ENCODE data around the gene TLR3. TPM values are rescaled to one million over a fixed set of nuclear protein-coding genes. Genes with fewer than 3 reads are reported as not detected.

The TLR3 gene
- total RNA-seq, 2 experiments from 2014 or later = 0.28 to 0.47 TPM

GRCh38 chr4:186051096-186051495, 17.9 kb upstream of the TLR3 start:
- Histone ChIP-seq H3K36me3 (ENCODE audit: insufficient read depth, low read length) (no peaks in the 10 kb centered on the region), H3K27me3 (ENCODE audit: control insufficient read depth in 1 of 2, insufficient read depth in 2 of 2, low read length in 2 of 2) (no peaks in the 10 kb centered on the region), H3K9me3 (ENCODE audit: control insufficient read depth in 1 of 2, insufficient read depth in 1 of 2, low read length in 2 of 2) (peaks cover 0 to 3% of the 10 kb centered on the region in 2 experiments), H3K4me1 (ENCODE audit: insufficient read depth, low read length) (no peaks in the 10 kb centered on the region), H3K4me3 (ENCODE audit: low read length) (no peak overlapping the region), H3K27ac (ENCODE audit: low read depth in 1 of 2, low read length in 2 of 2) (no peak overlapping the region)
- Mint-ChIP-seq H3K9me3 (no peaks in the 10 kb centered on the region), H3K4me1 (ENCODE audit: low read depth) (no peaks in the 10 kb centered on the region), H3K27me3 (no peaks in the 10 kb centered on the region), H3K27ac (no peak overlapping the region), H3K4me3 (no peak overlapping the region), H3K36me3 (ENCODE audit: low read depth) (no peaks in the 10 kb centered on the region)
- DNase-seq = no peak
- ATAC-seq (ENCODE audit: poor library complexity) = no peak
- intact Hi-C loops (cut with DNase I, micrococcal nuclease) = no loop called here
- no peak for TF ChIP-seq CTCF (IDR thresholded peaks at IDR 0.05)
- ChIA-PET CTCF (no interaction called here), POLR2A (no interaction called here)

GRCh38 chr4:186058253-186058979, 10.5 kb upstream of the TLR3 start:
- H3K36me3 ChIP-seq (ENCODE audit: insufficient read depth, low read length) = no peaks in the 10 kb centered on the region
- H3K9me3 Mint-ChIP-seq = peaks cover 2% of the 10 kb centered on the region
- no peak overlapping the region for H3K27ac Mint-ChIP-seq
- peaks cover 0 to 3% of the 10 kb centered on the region in 2 experiments for H3K9me3 ChIP-seq (ENCODE audit: control insufficient read depth in 1 of 2, insufficient read depth in 1 of 2, low read length in 2 of 2)
- no peak for TF ChIP-seq CTCF (IDR thresholded peaks at IDR 0.05)
- H3K4me1 ChIP-seq (ENCODE audit: insufficient read depth, low read length) = peaks cover 5% of the 10 kb centered on the region
- ATAC-seq (ENCODE audit: poor library complexity) (no peak), DNase-seq (peak in 2 of 14 experiments; percentile 12 to 27)
- H3K4me1 Mint-ChIP-seq (ENCODE audit: low read depth) = no peaks in the 10 kb centered on the region
- no peak overlapping the region for H3K27ac ChIP-seq (ENCODE audit: low read depth in 1 of 2, low read length in 2 of 2)
- H3K4me3 ChIP-seq (ENCODE audit: low read length) = no peak overlapping the region
- CTCF ChIA-PET = no interaction called here
- H3K4me3 Mint-ChIP-seq = no peak overlapping the region
- peaks cover 0 to 4% of the 10 kb centered on the region in 2 experiments for H3K27me3 ChIP-seq (ENCODE audit: control insufficient read depth in 1 of 2, insufficient read depth in 2 of 2, low read length in 2 of 2)
- no peaks in the 10 kb centered on the region for H3K36me3 Mint-ChIP-seq (ENCODE audit: low read depth)
- POLR2A ChIA-PET = no interaction called here
- peaks cover 11% of the 10 kb centered on the region for H3K27me3 Mint-ChIP-seq
- intact Hi-C loops (cut with DNase I, micrococcal nuclease) = no loop called here

- ChIA-PET POLR2A (no interaction called here), CTCF (no interaction called here)
- Mint-ChIP-seq H3K27ac (no peak overlapping the region), H3K4me1 (ENCODE audit: low read depth) (no peaks in the 10 kb centered on the region), H3K36me3 (ENCODE audit: low read depth) (no peaks in the 10 kb centered on the region), H3K4me3 (no peak overlapping the region), H3K27me3 (peaks cover 15% of the 10 kb centered on the region), H3K9me3 (peaks cover 2% of the 10 kb centered on the region)
- no peak for DNase-seq
- Histone ChIP-seq H3K27me3 (ENCODE audit: control insufficient read depth in 1 of 2, insufficient read depth in 2 of 2, low read length in 2 of 2) (peaks cover 0 to 9% of the 10 kb centered on the region in 2 experiments), H3K36me3 (ENCODE audit: insufficient read depth, low read length) (no peaks in the 10 kb centered on the region), H3K27ac (ENCODE audit: low read depth in 1 of 2, low read length in 2 of 2) (no peak overlapping the region), H3K9me3 (ENCODE audit: control insufficient read depth in 1 of 2, insufficient read depth in 1 of 2, low read length in 2 of 2) (peaks cover 0 to 3% of the 10 kb centered on the region in 2 experiments), H3K4me1 (ENCODE audit: insufficient read depth, low read length) (peaks cover 5% of the 10 kb centered on the region), H3K4me3 (ENCODE audit: low read length) (no peak overlapping the region)
- intact Hi-C loops (cut with DNase I, micrococcal nuclease) = no loop called here
- TF ChIP-seq CTCF (IDR thresholded peaks at IDR 0.05) = no peak
- ATAC-seq (ENCODE audit: poor library complexity) = no peak
Measured at GRCh38 chr4:186058980-186059316, 10.0 kb upstream of the TLR3 start.

All from CD4-positive, alpha-beta T cell (primary cell).